K562 (cell line): ENCODE measurements around the gene PCSK6. TPM values are rescaled to one million over a fixed set of nuclear protein-coding genes. Genes with fewer than 3 reads are reported as not detected.
A peak's percentile ranks its signal among the peaks of the same experiment; 100 is the strongest.

Experiments used
- ATAC-seq: fragments of 200-7000 bp; cut with Tn5 transposase; 3 replicates; pipeline ENCODE4 v1.9.1; 2020; ENCODE audit warnings: moderate library complexity
- BruUV-seq: library from RNA; stranded (reverse); fragments of 400-500 nt; replicated peaks from 2 replicates; lab custom pipeline; 2021; lab: Mats Ljungman, UMichigan
- CTCF ChIA-PET: fragments of 300-600 bp; formaldehyde crosslinking; extraction: SDS; loops from one replicate; lab custom pipeline; 2021; ENCODE audit warnings: low intra/inter-chr PET ratio; lab: Yijun Ruan, JAX
- POLR2A ChIA-PET: fragments of 300-600, 350-650 bp; sonication (Branson Sonifier 250); formaldehyde crosslinking; extraction: SDS; loops from one replicate; lab custom pipeline; 2021; ENCODE audit warnings: antibody characterized with exemption, inconsistent platforms; lab: Yijun Ruan, JAX
- DNase-seq, 4 experiments: peaks; one replicate each; pipeline versions ENCODE4 v3.0.0 to v3.0.0-alpha.2; 2011 to 2018; ENCODE audit warnings: low spot score in 3 of 4, mixed read lengths in 3 of 4; ENCODE audit errors: extremely low read depth in 1 of 4
- FAIRE-seq: peaks from 2 replicates; lab custom pipeline; 2011; peaks lifted over from hg19 to GRCh38; lab: Jason Lieb, UNC
- H2AFZ ChIP-seq: 2 replicates; pipeline ENCODE4 v1.6.0; 2011; ENCODE audit warnings: low read depth, low read length, control low read depth, inconsistent platforms
- H3K27ac ChIP-seq: fragments of 200-600 bp; 3 replicates; pipeline ENCODE4 v1.8.0; 2011; ENCODE audit warnings: low read depth, mild to moderate bottlenecking, control low read depth, inconsistent platforms, low read length, moderate library complexity, mixed read lengths; ENCODE audit errors: extremely low read depth
- H3K27me3 ChIP-seq, 2 experiments: fragments of 300-600 bp in 1 of 2; 2 replicates in 1 of 2; 3 replicates in 1 of 2; pipeline versions ENCODE4 v1.6.0 to v1.8.0; 2011; ENCODE audit warnings: inconsistent platforms in 2 of 2, low read length in 2 of 2, mild to moderate bottlenecking in 1 of 2, mixed read lengths in 1 of 2, moderate library complexity in 1 of 2; ENCODE audit not compliant: control insufficient read depth in 2 of 2, insufficient read depth in 2 of 2
- H3K36me3 ChIP-seq: fragments of 300-600 bp; 3 replicates; pipeline ENCODE4 v1.8.0; 2011; ENCODE audit warnings: mild to moderate bottlenecking, low read length, inconsistent platforms; ENCODE audit not compliant: control insufficient read depth, insufficient read depth
- H3K4me1 ChIP-seq, 2 experiments: fragments of 200-600 bp in 1 of 2; replicated peaks in 1 of 2; 2 replicates in 1 of 2; 3 replicates in 1 of 2; pipeline versions ENCODE4 v1.5.1 to v1.8.0; 2011; ENCODE audit warnings: inconsistent platforms in 2 of 2, low read length in 2 of 2, mild to moderate bottlenecking in 1 of 2, mixed read lengths in 1 of 2, moderate library complexity in 1 of 2; ENCODE audit not compliant: control insufficient read depth in 2 of 2, insufficient read depth in 2 of 2
- H3K4me2 ChIP-seq: 2 replicates; pipeline ENCODE4 v1.6.1; 2011; ENCODE audit warnings: low read length, control low read depth, inconsistent platforms, mixed read lengths; ENCODE audit not compliant: insufficient read depth
- H3K4me3 ChIP-seq: fragments of 200-600 bp; sonication (generic), shearing (Covaris generic); 2 replicates; pipeline ENCODE4 v1.5.1; 2016; ENCODE audit warnings: control low read depth, inconsistent platforms
- H3K79me2 ChIP-seq: fragments of 200-600 bp; 3 replicates; pipeline ENCODE4 v1.8.0; 2011; ENCODE audit warnings: low read length, inconsistent platforms; ENCODE audit not compliant: control insufficient read depth, insufficient read depth
- H3K9ac ChIP-seq, 2 experiments: 2 replicates each; pipeline versions ENCODE4 v1.6.0 to v1.6.1; 2011; ENCODE audit warnings: low read depth in 2 of 2, low read length in 2 of 2, control low read depth in 1 of 2, inconsistent platforms in 1 of 2, mild to moderate bottlenecking in 1 of 2, mixed read lengths in 1 of 2; ENCODE audit not compliant: insufficient read depth in 1 of 2
- H3K9me1 ChIP-seq: one replicate; pipeline ENCODE4 v1.6.0; 2011; ENCODE audit warnings: inconsistent platforms, mild to moderate bottlenecking, low read length, moderate library complexity; ENCODE audit not compliant: control insufficient read depth, insufficient read depth
- H3K9me3 ChIP-seq: replicated peaks from 2 replicates; pipeline ENCODE4 v1.5.1; 2011; ENCODE audit warnings: low read depth, low read length, inconsistent platforms; ENCODE audit not compliant: control insufficient read depth, insufficient read depth
- H4K20me1 ChIP-seq: replicated peaks from 2 replicates; pipeline ENCODE4 v1.6.1; 2011; ENCODE audit warnings: low read length, inconsistent platforms, mixed read lengths; ENCODE audit not compliant: control insufficient read depth, insufficient read depth
- MAZ ChIP-seq, 2 experiments: fragments of 450-650 bp in 1 of 2; sonication (generic) in 1 of 2; formaldehyde crosslinking; IDR thresholded peaks in 1 of 2; conservative IDR thresholded peaks in 1 of 2; 2 replicates each; pipeline versions ENCODE4 v1.4.0 to v1.5.0; 2020; ENCODE audit warnings: mild to moderate bottlenecking in 1 of 2, missing genetic modification reagents in 1 of 2
- POLR2G ChIP-seq: fragments of 200-400 bp; formaldehyde crosslinking; IDR thresholded peaks from 2 replicates; pipeline ENCODE4 v1.6.1; 2017; ENCODE audit warnings: low read depth, mild to moderate bottlenecking, antibody characterized with exemption, low read length, moderate library complexity
- PTRF ChIP-seq: fragments of 450-650 bp; IDR thresholded peaks from 2 replicates; pipeline ENCODE4 v1.6.1; 2016; ENCODE audit warnings: mild to moderate bottlenecking, missing genetic modification characterization, missing compliant biosample characterization
- RAD21 ChIP-seq, 2 experiments: fragments of 250-450 bp in 1 of 2; fragments of 450-650 bp in 1 of 2; sonication (Bioruptor Pico) in 1 of 2; formaldehyde crosslinking in 1 of 2; IDR thresholded peaks in 1 of 2; conservative IDR thresholded peaks in 1 of 2; 2 replicates each; pipeline versions ENCODE4 v1.4.0 to v1.8.0; 2020 to 2022; ENCODE audit warnings: mild to moderate bottlenecking in 2 of 2, moderate library complexity in 1 of 2
- SMARCE1 ChIP-seq: fragments of 450-650 bp; IDR thresholded peaks from 2 replicates; pipeline ENCODE4 v1.7.1; 2016; ENCODE audit warnings: mild to moderate bottlenecking
- STAG1 ChIP-seq: sonication (generic); formaldehyde crosslinking; IDR thresholded peaks from 2 replicates; pipeline ENCODE4 v1.5.0; 2020; ENCODE audit warnings: missing genetic modification reagents, borderline replicate concordance
- ZBTB7A ChIP-seq: IDR thresholded peaks from 2 replicates; pipeline ENCODE4 v1.6.1; 2011; ENCODE audit warnings: low read depth, mild to moderate bottlenecking, low read length, moderate library complexity, borderline replicate concordance; ENCODE audit not compliant: control insufficient read depth
- ZNF212 ChIP-seq: fragments of 450-650 bp; formaldehyde crosslinking; IDR thresholded peaks from 2 replicates; pipeline ENCODE4 v1.4.0; 2020; ENCODE audit warnings: mild to moderate bottlenecking
- ZNF354B ChIP-seq: fragments of 250-450 bp; sonication (Bioruptor Pico); IDR thresholded peaks from 2 replicates; pipeline ENCODE4 v1.4.0; 2020
- ZNF644 ChIP-seq: fragments of 200-800 bp; sonication (Bioruptor generic); IDR thresholded peaks from 2 replicates; pipeline ENCODE4 v1.6.1; 2016; ENCODE audit warnings: low read depth, missing genetic modification characterization, missing compliant biosample characterization
- WGBS: fragments of 100-300 bp; shearing (Covaris generic); methylation state at CpG from one replicate; pipeline ENCODE4 v1.1.6; 2016; ENCODE audit warnings: low coverage, mixed read lengths; ENCODE audit not compliant: insufficient coverage; ENCODE audit errors: missing lambda C conversion rate; 5-methylcytosine and 5-hydroxymethylcytosine counted together
- in situ Hi-C: fragments of 300-500 bp; cut with MboI; formaldehyde crosslinking; loops from 4 replicates; pipeline ENCODE4 v1.15.0; 2018; ENCODE audit warnings: inconsistent platforms, mixed read lengths
- intact Hi-C: fragments of 100-400 bp; cut with micrococcal nuclease; formaldehyde crosslinking; loops from 2 replicates; pipeline ENCODE4 v1.14.2; 2022
- polyA plus RNA-seq, 8 experiments: library from polyadenylated mRNA; depleted of rRNA in 4 of 8; stranded (reverse) in 5 of 8; unstranded in 3 of 8; fragments of >200 nt; fragmentation: Nextera tagmentation in 2 of 8; fragmentation: Illumina TruSeq in 1 of 8; extraction: Ambion mirVana in 2 of 8; extraction: Trizol in 1 of 8; gene quantifications; 2 replicates each; pipeline versions ENCODE4 v1.2.1 to v1.2.3, GENCODE V29; 2011 to 2014; ENCODE audit warnings: inconsistent platforms in 1 of 8, missing spikeins in 1 of 8
- total RNA-seq, 7 experiments: library from RNA; depleted of rRNA in 6 of 7; stranded (reverse); fragments of >200 nt in 6 of 7; fragmentation: Illumina TruSeq in 2 of 7; extraction: Trizol in 2 of 7; gene quantifications; 2 replicates each; pipeline versions ENCODE4 v1.2.1 to v1.2.3, GENCODE V29; 2011 to 2021; ENCODE audit warnings: low replicate concordance in 1 of 7
- TF ChIP-seq, protein P1 (sequence below), 2 experiments: fragments of 450-650 bp; formaldehyde crosslinking in 1 of 2; IDR thresholded peaks; 2 replicates each; pipeline versions ENCODE4 v1.4.0 to v1.6.1; 2014 to 2020; ENCODE audit warnings: mild to moderate bottlenecking in 2 of 2, borderline replicate concordance in 1 of 2, low read depth in 1 of 2
- TF ChIP-seq, protein P2 (sequence below), 3 experiments: IDR thresholded peaks in 2 of 3; conservative IDR thresholded peaks in 1 of 3; 2 replicates each; pipeline ENCODE4 v1.5.1; 2011 to 2012; ENCODE audit warnings: low read length in 3 of 3, mild to moderate bottlenecking in 3 of 3, control low read depth in 2 of 3, improper control_type of control experiment in 1 of 3, inconsistent platforms in 1 of 3, low read depth in 1 of 3, mixed read lengths in 1 of 3, moderate library complexity in 1 of 3; ENCODE audit not compliant: insufficient read depth in 2 of 3

Gene PCSK6
- total and polyA plus RNA-seq, 9 of the 15 experiments (the other 6 are each of a cell fraction or from before 2014, with no cell fraction given) = 2.2 to 32.6 (median 14.5) TPM

DNA sequence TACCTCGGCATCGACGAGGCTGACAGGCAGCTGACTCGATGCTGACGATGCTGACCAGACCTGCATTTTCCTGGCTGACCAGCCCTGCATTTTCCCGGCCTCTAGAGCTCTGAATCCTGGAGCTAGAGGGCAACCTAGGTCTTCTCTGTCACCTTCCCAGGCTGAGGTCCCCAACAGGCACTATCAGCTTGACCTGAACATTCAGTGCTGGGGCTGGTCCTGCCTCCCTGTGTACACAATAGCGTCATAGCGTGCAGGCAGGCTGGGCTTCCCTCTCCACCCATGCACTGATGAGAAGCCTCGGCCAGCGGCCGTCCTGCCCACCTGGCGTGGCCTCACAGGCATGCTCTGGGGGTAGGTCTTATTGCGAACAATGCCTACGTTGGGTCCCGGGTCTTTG lies 132.2 kb downstream of the PCSK6 start:
- CTCF ChIA-PET = no interaction called here
- in situ Hi-C loops = no loop called here

More for the DNA sequence above, 132.2 kb downstream of the PCSK6 start:
- Histone ChIP-seq H3K4me3 (no peak overlapping the region), H3K79me2 (no peaks in the 10 kb centered on the region), H3K36me3 (peaks cover 3% of the 10 kb centered on the region; the same call in 1 of the 3 replicates), H3K27me3 (peaks cover 0 to 10% of the 10 kb centered on the region in 2 experiments; a peak in 3 of 5 replicates), H4K20me1 (peaks cover 8% of the 10 kb centered on the region), H2AFZ (no peak overlapping the region), H3K4me2 (no peak overlapping the region), H3K9me3 (no peaks in the 10 kb centered on the region), H3K27ac (no peak overlapping the region), H3K4me1 (no peaks in the 10 kb centered on the region; a peak in 1 of 5 replicates), H3K9ac (no peak overlapping the region), H3K9me1 (no peaks in the 10 kb centered on the region)
- intact Hi-C loops = no loop called here
- POLR2A ChIA-PET = interaction anchor here (0.6 to 0.7 kb wide), 2 partner anchors 10 to 34 kb away, joined by 3 read pairs; no protein-coding TSS in a partner anchor
- DNase-seq (peak in 1 of 4 experiments; percentile 6), ATAC-seq (peak; percentile 46; the same call in 2 of the 3 replicates), FAIRE-seq (no peak)
- 0 out of 2 replicates have a peak, but pooled peaks have one; percentile 5 for TF ChIP-seq STAG1 (CRISPR knock-in tag)
- peak in 1 of 2 experiments; percentile 18; a peak in 2 of 4 replicates for TF ChIP-seq RAD21 (CRISPR knock-in tag; conservative IDR thresholded peaks at IDR 0.05 in 1 of 2, IDR thresholded peaks at IDR 0.05 in 1 of 2)
- TF ChIP-seq MAZ (CRISPR knock-in tag; conservative IDR thresholded peaks at IDR 0.05 in 1 of 2, IDR thresholded peaks at IDR 0.05 in 1 of 2) = no peak
- TF ChIP-seq ZNF354B (CRISPR knock-in tag) = no peak
- no peak for TF ChIP-seq POLR2G
- TF ChIP-seq ZNF212 (CRISPR knock-in tag) = no peak
- TF ChIP-seq, protein P1, sequence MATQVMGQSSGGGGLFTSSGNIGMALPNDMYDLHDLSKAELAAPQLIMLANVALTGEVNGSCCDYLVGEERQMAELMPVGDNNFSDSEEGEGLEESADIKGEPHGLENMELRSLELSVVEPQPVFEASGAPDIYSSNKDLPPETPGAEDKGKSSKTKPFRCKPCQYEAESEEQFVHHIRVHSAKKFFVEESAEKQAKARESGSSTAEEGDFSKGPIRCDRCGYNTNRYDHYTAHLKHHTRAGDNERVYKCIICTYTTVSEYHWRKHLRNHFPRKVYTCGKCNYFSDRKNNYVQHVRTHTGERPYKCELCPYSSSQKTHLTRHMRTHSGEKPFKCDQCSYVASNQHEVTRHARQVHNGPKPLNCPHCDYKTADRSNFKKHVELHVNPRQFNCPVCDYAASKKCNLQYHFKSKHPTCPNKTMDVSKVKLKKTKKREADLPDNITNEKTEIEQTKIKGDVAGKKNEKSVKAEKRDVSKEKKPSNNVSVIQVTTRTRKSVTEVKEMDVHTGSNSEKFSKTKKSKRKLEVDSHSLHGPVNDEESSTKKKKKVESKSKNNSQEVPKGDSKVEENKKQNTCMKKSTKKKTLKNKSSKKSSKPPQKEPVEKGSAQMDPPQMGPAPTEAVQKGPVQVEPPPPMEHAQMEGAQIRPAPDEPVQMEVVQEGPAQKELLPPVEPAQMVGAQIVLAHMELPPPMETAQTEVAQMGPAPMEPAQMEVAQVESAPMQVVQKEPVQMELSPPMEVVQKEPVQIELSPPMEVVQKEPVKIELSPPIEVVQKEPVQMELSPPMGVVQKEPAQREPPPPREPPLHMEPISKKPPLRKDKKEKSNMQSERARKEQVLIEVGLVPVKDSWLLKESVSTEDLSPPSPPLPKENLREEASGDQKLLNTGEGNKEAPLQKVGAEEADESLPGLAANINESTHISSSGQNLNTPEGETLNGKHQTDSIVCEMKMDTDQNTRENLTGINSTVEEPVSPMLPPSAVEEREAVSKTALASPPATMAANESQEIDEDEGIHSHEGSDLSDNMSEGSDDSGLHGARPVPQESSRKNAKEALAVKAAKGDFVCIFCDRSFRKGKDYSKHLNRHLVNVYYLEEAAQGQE (IDR thresholded peaks at IDR 0.05; ENCODE audit: borderline replicate concordance) = peak; percentile 11; the same call in 1 of the 2 replicates
- TF ChIP-seq, protein P1 (CRISPR knock-in tag; IDR thresholded peaks at IDR 0.05; ENCODE audit: low read depth) = no peak
- TF ChIP-seq ZBTB7A = no peak
- no peak for TF ChIP-seq ZNF644 (tag)
- no peak for TF ChIP-seq PTRF
- TF ChIP-seq, protein P2, sequence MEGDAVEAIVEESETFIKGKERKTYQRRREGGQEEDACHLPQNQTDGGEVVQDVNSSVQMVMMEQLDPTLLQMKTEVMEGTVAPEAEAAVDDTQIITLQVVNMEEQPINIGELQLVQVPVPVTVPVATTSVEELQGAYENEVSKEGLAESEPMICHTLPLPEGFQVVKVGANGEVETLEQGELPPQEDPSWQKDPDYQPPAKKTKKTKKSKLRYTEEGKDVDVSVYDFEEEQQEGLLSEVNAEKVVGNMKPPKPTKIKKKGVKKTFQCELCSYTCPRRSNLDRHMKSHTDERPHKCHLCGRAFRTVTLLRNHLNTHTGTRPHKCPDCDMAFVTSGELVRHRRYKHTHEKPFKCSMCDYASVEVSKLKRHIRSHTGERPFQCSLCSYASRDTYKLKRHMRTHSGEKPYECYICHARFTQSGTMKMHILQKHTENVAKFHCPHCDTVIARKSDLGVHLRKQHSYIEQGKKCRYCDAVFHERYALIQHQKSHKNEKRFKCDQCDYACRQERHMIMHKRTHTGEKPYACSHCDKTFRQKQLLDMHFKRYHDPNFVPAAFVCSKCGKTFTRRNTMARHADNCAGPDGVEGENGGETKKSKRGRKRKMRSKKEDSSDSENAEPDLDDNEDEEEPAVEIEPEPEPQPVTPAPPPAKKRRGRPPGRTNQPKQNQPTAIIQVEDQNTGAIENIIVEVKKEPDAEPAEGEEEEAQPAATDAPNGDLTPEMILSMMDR (IDR thresholded peaks at IDR 0.05 in 2 of 3, conservative IDR thresholded peaks at IDR 0.05 in 1 of 3; ENCODE audit: insufficient read depth in 2 of 3, low read depth in 1 of 3, low read length in 3 of 3) = peak in 2 of 3 experiments; percentile 16 to 17; a peak in 2 of 6 replicates
- TF ChIP-seq SMARCE1 = no peak
- WGBS = 48% methylated on average over 12 of the region's 15 CpGs
- BruUV-seq = no TSS peak
